Iris pigment epithelial cell (primary cell): Measurements from ENCODE around the gene CSMD2.
A peak's percentile ranks its signal among the peaks of the same experiment; 100 is the strongest.

Source experiments
- DNase-seq: peaks from one replicate; pipeline ENCODE4 v3.0.0-alpha.2; 2011; ENCODE audit warnings: low read depth

The CSMD2 gene

DNA sequence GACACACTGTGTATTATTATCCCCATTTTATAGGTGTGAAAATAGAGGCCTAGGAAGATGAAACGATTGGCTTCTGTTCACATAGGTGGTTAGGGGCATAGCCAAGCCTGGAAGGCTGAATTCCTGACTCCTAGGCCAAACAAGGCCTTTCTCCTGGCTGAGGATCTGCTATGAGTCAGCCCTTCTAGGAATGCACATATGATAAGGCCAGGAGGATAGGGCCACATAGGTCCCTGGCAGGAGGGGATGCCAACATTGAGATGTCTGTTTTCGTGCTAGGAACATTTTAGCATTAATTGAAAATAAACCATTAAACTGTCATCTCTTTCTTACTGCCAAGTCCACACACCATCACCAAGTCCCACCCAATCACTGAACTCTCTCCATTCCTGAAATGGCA lies 9.2 kb downstream of the CSMD2 start:
- no peak for DNase-seq

DNA sequence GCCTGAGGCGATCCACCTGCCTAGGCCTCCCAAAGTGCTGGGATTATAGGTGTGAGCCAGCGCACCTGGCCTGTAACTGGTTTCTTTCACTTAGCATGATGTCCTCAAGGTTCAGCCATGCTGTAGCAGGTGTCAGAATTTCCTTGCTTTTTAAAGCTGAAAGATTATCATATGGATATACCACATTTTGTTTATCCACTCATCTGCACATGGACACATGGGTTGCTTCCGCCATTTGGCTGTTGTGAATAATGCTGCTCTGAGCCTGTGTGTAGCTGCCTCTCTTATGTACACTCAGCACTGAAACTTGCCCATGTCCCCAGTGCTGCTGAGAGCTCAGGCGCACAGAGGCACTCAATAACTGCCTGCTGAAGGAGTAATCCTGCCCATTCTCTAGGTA lies 11.8 kb downstream of the CSMD2 start:
- no peak for DNase-seq

DNA sequence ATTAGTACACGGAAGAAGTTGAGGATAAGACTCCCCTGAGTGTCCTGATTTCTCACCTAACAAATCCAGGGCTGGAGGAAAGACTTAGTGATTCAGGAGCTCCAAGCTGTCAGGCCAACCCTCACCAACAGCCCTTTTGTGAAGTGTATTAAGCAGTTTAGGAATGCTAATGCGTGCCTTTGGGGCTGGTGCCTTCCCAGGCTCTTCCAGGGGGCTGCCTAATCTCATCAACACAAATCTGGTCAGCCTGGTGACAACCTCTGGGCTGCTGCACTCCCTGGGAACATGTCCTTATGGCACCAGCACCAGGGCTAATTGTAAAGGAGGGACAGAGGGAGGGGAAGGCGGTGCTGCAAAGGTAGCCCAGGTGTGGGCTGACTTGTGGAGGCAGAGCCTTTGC lies 15.5 kb downstream of the CSMD2 start:
- no peak for DNase-seq

DNA sequence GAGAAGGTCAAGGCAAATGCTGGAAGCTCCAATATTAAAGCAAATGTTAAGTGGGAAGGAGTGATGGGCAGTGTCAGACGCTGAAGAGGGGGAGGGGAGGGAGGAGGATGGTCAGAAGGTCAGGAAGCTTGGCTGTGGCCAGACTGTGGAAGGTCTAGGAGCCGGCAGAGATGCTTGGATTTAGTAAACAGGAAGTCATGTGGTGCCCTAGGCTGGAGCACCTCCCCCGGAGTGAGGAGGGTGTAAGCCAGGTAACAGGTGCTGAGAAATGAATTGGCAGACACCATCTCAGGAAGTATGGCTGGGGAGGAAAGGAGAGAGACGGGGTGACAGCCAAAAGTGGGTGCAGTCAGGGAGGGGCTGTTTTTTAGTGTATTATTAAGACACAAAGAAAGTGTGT lies 17.7 kb downstream of the CSMD2 start:
- no peak for DNase-seq

DNA sequence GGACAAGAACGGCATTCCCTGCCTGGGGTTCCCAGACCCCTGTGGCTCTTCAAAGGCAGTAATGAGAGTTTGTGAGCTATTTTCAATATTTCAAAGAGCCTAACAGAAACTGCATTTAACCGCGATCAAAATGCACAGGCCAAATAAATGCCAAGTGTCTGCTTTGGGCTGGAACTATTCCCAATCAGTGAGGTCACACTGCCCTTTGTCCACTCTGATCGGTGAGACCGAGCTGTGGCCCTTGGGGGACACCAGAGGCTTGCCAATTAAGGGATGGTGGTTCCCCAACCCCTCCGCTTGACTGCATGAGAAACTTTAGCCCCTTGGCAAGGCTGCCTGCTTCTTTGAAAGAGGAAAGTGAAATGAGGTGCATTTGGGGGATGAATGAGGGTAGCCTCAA lies 20.3 kb downstream of the CSMD2 start:
- no peak for DNase-seq

DNA sequence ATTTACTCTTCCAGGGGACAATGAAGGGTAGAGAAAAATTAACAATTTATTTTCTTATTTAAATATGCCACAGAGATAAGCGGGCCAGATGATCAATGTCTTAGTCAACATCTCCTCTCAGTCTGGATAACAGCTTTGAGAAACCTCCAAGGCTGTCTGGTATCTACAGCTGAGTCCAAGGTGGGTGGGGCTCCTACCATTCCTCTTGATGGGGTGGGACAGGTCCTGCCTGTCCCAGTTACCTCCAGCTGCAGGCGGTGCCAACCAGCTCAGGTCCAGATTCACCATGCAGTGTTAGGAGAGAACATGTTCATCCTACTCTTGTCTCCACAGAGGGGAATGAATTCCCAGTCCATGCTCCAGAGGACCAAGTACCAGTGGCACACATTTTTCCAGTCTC lies 21.1 kb downstream of the CSMD2 start:
- no peak for DNase-seq

DNA sequence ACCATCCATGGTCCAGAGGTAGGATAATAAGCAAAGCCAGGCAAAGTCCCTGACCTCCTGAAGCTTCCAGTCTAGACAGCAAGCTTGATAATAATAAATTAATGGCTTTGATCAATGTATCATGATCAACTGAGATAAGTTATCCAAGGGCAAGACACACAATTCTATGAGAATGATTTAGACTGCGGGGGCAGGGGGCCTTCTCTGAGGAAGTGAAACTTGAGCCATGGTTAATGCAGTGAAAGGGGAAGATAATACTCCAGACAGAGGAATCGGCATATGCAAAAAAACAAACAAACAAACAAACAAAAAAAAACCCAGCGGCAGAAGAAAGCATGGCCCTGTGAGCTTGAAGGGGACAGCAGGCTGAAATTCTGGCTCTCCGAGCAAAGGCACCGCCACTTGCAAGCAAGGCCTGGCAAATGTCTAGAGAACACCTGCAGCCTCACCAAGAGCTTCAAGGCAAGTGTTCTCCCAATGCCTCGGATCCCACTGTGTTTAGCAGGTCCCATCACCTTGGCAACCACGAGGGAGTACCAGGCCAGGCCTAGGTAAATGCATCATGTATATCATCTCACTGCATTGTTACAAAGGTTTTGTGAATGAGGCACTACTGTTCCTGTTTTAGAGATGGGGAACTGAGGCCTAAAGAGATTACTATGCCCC lies 24.9 kb downstream of the CSMD2 start:
- no peak for DNase-seq

DNA sequence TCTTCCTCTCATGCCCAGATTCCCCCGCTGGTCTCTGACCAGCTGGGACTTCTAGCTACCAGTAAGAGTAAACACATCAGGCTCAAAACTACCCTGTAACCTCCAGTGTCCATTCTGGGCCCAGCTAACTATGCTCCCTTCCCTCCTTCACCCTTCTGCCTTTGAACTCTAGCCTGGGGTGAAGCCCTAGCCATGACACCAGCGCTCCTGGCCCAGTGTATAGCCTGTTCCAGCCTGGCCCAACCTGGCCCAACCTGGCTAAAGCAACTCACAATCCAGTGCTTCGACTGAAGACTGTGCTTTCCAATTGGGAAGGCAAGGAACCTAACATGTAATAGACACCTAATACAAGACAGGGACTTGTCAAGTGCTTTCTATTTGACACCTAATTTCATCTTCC lies 27.6 kb downstream of the CSMD2 start:
- no peak for DNase-seq

DNA sequence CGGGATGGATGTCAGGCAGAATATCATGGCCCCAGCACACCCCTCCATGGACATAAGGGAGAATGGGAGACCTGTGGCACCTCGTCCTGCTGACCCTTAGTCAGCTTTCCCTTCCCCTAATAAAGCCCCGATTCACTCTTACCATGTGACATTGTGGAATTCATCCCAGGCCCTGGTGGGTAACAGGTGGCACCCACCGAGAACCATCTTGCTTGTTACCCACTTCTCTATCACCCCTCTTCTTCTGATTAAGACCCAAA lies 32.9 kb downstream of the CSMD2 start:
- no peak for DNase-seq

DNA sequence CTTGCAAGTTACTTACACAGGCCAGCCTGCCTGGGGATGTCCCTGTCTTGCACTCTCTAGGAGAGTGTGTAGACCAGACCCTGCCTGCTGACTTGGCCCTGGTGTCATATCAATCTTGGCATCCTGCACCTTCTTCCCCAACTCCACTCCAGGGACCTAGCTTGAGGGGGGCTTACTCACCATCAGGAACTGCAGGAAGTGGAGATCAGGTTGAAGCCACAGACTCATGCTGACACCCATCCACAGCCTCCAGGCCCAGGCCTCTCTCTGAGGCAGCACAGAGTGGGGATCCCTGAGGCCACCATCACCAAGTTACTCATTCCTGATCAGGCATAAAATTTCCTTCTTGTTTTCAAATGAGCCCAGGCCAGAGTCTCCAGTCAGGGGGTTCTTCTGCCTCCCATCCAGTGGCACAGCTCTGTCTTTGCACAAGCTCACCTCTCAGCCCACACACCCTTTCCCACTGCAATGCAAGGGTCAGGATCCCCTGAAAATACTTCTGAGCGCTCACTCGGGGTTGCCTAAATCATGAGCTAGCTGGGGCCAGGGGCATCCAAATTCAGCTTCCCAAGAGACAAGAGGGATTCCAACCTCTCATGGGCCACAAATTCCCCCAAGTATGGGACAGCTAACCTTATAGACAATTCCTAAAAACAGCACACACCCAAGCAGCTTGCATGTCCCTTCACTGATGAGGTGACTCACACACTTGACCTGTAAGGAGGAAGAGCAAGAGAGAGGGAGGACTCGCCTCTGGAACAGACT lies 33.5 kb downstream of the CSMD2 start:
- DNase-seq: no peak

DNA sequence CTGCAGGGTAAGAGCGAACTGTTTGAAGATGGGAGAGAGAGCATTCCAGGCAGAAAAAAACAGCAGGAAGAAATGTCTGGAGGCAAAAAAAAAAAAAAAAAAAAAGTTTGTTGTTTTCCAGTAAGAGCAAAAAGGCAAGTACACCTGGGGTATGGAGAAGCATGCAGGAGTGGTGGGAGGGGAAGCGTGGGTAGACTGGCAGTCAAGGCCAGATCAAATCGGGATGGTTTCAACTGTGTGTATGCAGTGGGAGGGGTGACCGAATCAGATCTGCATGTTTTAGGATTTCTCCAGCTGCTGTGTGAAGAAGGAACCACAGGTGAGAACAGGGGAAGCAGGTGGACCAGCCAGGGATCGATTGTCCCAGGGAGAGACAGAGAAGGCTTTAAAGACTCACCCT lies 34.7 kb downstream of the CSMD2 start:
- DNase-seq: no peak

DNA sequence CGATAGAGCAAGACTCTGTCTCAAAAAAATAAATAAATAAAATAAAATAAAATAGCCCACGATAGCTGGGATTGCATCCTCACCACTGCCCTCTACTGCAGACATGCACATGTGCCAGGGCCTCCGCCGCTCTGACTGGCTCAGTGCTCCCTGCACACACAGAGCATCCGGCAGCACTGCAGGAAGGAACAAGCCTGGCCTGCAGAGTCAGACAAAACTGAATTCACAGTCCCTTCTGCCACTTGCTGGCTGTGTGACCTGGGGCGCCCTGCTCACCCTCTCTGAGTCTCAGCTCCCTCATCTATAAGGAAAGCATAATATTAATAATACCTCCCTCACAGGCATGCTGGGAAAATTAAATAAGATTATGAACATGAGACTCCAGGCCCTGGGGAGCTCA lies 35.4 kb downstream of the CSMD2 start:
- no peak for DNase-seq

DNA sequence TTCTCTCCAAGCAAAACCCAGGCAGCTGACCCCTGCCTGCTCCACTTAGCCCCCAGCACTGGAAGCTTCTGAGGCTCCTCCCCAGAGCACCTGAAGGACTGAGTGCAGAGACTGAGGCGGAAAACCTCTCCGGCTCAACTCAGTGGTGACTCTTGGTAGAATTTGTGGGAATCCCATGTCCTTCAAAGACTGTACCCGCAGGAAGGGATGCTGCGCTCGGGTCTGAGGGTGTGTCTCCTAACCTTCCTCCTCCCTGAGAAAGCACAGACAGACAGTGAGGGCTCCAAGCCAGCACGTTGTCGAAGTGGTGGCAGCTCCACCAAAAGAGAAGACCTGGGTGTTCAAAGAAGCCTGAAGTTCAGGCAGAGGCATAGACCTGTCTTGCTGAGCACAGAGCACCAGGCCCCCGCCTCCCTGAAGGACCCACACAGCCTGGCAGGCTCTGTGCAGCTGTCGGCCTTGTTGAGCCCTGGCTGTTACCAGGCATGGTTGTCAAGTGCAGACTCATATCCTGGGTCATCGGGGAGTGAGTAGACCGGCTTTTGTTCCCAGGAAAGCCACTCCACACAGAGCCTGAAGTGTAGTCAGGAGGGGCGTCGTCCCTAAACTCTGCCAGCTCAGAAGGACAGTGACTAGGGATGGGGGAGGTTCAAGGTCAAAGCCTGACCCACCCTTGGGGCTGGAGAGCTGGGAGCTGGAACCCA lies 36.7 kb downstream of the CSMD2 start:
- DNase-seq: no peak

DNA sequence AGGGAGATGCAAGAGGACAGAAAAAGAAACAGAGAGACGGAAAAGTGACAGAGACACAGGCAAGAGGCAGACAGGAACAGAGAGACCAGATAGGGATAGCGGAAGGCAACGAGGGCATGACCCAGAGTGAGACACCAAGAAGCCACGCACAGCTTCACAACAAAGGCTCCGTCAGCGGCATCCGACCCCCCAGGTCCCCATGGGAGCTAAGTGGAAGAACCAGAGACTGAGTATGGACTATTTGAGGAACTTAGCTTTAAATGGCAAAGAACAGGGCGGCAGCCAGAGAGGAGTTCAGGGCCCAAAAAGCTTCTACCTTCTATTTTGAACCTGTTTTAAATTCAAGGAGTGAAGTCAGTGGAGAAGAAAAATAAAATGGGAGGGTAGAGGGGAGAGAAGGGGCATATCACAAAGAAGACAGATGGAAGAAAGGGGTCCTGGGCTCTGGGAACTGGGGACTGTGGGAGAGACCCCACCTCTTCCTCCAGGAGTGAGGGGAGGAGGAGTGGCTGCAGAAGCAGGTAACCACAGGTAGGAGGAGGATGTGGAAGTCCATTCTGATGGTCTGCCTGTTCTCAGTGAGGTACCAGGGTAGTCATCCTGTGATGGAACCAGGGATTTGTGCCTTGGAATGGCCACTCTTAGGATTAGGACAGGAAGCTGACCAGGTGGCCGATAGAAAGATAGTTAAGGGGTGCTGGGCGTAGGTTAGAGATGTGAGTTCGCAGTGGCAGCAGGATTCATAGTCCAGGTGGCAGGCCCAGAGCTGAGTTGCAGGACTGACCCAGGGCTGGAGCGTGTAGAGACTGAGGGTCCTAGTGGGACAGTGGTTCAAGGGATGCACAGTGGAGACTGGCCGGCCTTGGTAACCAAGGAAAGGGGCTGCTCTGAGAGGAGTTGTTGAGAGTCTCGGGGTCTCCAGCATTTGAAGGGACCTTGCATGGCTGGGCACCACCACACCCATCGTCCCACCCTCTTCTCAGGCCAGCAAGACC lies 37.7 kb downstream of the CSMD2 start:
- no peak for DNase-seq

DNA sequence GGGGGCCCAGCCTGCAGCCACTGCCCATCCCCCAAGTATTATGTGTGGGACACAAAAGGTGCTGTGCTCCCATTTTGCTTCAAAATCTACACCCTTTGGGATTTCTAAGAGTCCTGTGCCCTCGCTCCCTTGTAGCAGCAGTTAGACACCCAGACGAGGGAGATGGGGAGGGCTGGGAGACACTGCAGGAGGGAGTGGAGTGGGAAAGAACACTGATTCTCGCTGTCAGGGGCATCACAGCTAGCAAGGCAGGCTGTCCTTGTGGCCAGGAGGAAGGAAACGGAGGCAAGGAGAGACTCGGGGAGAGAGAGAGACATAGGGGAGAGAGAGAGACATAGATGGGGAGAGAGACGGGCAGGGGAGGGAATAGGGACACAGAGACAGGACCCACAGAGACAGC lies 38.5 kb downstream of the CSMD2 start:
- no peak for DNase-seq

DNA sequence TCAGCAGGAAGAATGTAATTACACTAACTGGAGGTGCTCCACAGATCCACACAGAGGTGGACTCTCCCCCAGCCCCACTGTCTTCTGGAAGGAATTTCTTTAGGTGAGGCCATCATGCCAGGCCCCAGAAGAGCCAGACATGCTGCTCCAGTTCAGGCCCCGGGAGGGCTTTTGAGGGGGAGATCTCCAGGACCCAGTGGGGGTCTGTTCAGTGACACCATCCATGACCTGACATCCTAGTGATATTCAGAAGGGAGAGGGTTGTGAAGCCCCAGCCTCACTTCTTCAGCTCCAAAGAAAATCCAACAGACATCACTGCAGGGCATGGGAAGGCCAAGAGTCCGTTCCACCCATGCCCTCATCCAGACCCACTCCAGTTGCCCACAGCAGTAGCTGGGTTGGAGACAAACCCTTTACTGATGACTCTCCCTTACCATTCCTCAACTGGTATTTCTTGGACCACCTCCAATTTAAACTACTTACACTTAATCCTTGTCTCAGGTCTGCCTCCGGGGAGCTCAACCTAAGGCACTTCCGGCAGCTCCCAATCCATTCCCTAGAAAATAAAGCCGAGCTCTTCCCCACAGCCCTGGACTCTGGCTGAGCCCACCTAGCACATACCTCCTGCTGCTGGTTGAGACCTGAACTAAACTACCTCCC lies 39.2 kb downstream of the CSMD2 start:
- no peak for DNase-seq

DNA sequence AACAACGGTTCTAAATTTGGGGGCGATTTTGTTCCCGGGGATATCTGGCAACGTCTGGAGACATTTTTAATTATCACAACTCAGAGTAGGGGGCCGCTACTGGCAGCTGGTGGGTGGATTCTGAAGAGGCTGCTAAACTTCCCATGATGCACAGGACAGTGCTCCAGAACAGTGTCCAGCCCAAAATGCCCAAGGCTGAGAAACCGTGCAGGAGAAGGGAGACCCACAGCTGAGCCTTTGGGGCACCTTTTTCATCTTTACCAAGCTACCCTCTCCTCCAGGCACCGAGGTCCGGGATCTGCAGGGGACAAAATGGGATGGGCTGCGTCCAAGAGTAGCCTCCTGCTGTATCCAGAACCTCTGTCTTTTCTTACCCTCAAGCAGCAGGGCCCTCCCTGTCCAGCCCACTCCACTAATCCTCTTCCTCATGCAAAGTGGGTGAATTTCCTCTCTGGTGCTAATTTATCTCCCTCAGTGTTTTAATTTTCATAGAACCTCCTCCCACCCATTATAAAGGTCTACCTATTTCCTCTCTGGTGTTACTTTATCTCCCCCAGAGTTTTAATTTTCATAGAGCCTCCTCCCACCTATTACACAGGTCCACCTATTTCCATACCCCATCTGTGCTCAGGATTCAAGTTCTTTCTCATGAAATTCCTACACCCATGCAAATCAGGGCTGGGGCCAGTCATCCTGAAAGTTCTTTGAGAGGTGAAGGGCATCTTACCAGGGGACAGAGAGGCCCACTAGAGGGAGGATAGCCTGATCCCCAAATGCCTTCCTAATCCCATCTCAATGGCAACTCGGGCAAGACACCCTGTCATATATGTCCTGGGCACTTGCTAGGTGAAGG lies 42.7 kb downstream of the CSMD2 start:
- DNase-seq: no peak

DNA sequence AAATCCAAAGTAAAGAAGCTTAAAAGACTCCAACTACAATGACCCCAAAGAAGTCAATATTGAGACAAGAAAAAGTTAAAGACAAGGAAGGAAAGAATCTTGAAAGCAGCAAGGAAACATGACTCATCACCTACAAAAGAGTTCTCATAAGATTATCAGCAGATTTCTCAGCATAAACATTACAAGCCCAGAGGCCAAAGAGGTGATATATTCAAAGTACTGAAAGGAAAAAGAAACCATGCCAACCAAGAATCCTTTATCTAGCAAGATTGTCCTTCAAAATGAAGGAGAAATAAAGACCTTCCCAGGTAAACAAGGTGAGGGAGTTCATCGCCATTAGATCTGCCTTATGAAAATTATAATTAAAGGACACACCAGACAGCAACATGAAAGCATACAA lies 49.8 kb downstream of the CSMD2 start:
- no peak for DNase-seq

DNA sequence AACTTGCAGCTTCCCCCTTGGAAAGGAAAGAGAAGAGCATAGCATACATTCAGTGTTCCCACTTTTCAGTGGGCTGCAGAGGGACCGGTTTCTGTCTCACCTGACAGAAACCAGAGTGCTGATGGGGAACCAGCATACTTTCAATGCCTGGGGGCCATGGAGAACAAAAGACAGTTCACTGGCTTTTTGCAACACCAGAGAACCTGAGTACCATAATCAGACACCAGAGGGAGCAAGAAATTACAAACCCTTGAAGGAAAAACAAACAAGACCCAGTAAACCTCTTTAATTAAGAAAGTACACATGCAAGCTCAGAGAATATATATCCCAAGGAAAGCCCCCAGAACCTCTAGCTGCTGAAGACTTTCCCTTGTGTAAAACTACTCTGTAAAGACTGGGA lies 51.1 kb downstream of the CSMD2 start:
- peak; percentile 17 for DNase-seq

DNA sequence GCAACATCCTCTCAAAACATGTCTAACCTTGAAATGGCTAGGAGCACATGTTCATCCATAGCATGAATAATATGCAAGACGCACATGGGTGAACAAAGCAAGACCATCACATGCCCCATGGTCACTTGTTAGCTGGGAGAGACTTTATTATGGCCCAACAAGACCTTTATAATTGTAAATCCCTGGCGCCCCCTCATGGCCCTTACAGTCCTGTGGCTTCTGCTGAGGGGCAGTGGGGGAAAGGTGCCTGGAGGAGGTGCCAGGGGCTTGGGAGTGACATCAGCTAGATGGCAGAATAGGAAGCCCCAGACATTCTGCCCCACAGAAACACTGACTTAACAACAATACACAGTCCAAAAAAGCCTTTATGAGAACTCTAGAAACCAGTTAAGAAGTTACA lies 51.7 kb downstream of the CSMD2 start:
- no peak for DNase-seq

DNA sequence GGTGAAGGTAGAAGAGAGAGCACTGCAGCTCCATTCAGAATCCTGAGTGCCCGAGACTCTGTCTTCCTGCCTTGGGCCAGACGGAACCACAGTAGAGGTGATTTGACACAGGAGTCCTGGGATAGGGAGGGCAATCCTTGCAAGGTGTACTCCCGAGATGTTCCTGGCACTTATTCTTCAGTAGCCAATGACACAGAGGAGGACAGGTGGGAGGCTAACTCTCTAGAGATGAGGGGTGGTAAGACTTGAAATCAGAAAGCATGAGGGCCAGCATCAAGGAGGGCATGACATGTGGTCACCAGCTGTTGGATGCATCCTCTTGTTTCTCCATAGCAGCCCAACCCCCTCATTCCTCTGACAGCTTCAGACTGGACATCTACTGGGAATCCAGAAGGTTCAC lies 56.3 kb downstream of the CSMD2 start:
- DNase-seq: no peak
